K562 (cell line): ENCODE results near the gene CLIC5. TPM values are rescaled to one million over a fixed set of nuclear protein-coding genes. Genes with fewer than 3 reads are reported as not detected.

ENCODE experiments used
- CEBPG ChIP-seq, 3 experiments: fragments of 200-800 bp in 1 of 3; sonication (Bioruptor generic) in 1 of 3; sonication (generic) in 1 of 3; formaldehyde crosslinking in 1 of 3; IDR thresholded peaks in 2 of 3; conservative IDR thresholded peaks in 1 of 3; 2 replicates each; pipeline versions ENCODE4 v1.6.1 to v1.8.0; 2016 to 2022; ENCODE audit warnings: missing compliant biosample characterization in 2 of 3, missing genetic modification characterization in 2 of 3, mild to moderate bottlenecking in 1 of 3, missing genetic modification reagents in 1 of 3
- CHD4 ChIP-seq: fragments of 200-600 bp; sonication (generic); IDR thresholded peaks from 3 replicates; pipeline ENCODE4 v1.6.1; 2012; ENCODE audit warnings: low read depth, mild to moderate bottlenecking, mixed read lengths, low read length, inconsistent platforms; ENCODE audit not compliant: insufficient read depth, insufficient replicate concordance, poor library complexity, severe bottlenecking
- GMEB1 ChIP-seq: fragments of 250-450 bp; sonication (Bioruptor Pico); IDR thresholded peaks from 2 replicates; pipeline ENCODE4 v1.4.0; 2020; ENCODE audit warnings: mild to moderate bottlenecking
- LARP7 ChIP-seq: fragments of 450-650 bp; IDR thresholded peaks from 2 replicates; pipeline ENCODE4 v1.6.1; 2016
- MXI1 ChIP-seq: IDR thresholded peaks from 2 replicates; pipeline ENCODE4 v1.6.1; 2011; ENCODE audit warnings: low read depth, mild to moderate bottlenecking, improper control_type of control experiment, low read length
- NR2C2 ChIP-seq, 2 experiments: fragments of 200-800 bp in 1 of 2; sonication (Bioruptor generic) in 1 of 2; sonication (generic) in 1 of 2; formaldehyde crosslinking in 1 of 2; IDR thresholded peaks; 2 replicates each; pipeline versions ENCODE4 v1.6.1 to v1.8.0; 2016 to 2022; ENCODE audit warnings: mild to moderate bottlenecking in 1 of 2, missing compliant biosample characterization in 1 of 2, missing genetic modification characterization in 1 of 2, missing genetic modification reagents in 1 of 2
- NR2F6 ChIP-seq: fragments of 450-650 bp; formaldehyde crosslinking; IDR thresholded peaks from 2 replicates; pipeline ENCODE4 v1.4.0; 2020; ENCODE audit warnings: mild to moderate bottlenecking
- RAD21 ChIP-seq, 2 experiments: fragments of 250-450 bp in 1 of 2; fragments of 450-650 bp in 1 of 2; sonication (Bioruptor Pico) in 1 of 2; formaldehyde crosslinking in 1 of 2; IDR thresholded peaks in 1 of 2; conservative IDR thresholded peaks in 1 of 2; 2 replicates each; pipeline versions ENCODE4 v1.4.0 to v1.8.0; 2020 to 2022; ENCODE audit warnings: mild to moderate bottlenecking in 2 of 2, moderate library complexity in 1 of 2
- SMAD2 ChIP-seq: fragments of 150-350 bp; IDR thresholded peaks from 2 replicates; pipeline ENCODE4 v1.6.1; 2014; ENCODE audit warnings: low read depth, mild to moderate bottlenecking, low read length
- ZHX1 ChIP-seq: fragments of 150-350 bp; conservative IDR thresholded peaks from 2 replicates; pipeline ENCODE4 v1.6.1; 2014; ENCODE audit warnings: low read length
- ZNF639 ChIP-seq, 2 experiments: fragments of 200-800 bp in 1 of 2; sonication (Bioruptor generic) in 1 of 2; sonication (generic) in 1 of 2; formaldehyde crosslinking in 1 of 2; IDR thresholded peaks in 1 of 2; conservative IDR thresholded peaks in 1 of 2; 2 replicates each; pipeline versions ENCODE4 v1.5.0 to v1.6.1; 2016 to 2020; ENCODE audit warnings: missing compliant biosample characterization in 1 of 2, missing genetic modification characterization in 1 of 2, missing genetic modification reagents in 1 of 2
- polyA plus RNA-seq, 8 experiments: library from polyadenylated mRNA; depleted of rRNA in 4 of 8; stranded (reverse) in 5 of 8; unstranded in 3 of 8; fragments of >200 nt; fragmentation: Nextera tagmentation in 2 of 8; fragmentation: Illumina TruSeq in 1 of 8; extraction: Ambion mirVana in 2 of 8; extraction: Trizol in 1 of 8; gene quantifications; 2 replicates each; pipeline versions ENCODE4 v1.2.1 to v1.2.3, GENCODE V29; 2011 to 2014; ENCODE audit warnings: inconsistent platforms in 1 of 8, missing spikeins in 1 of 8
- total RNA-seq, 7 experiments: library from RNA; depleted of rRNA in 6 of 7; stranded (reverse); fragments of >200 nt in 6 of 7; fragmentation: Illumina TruSeq in 2 of 7; extraction: Trizol in 2 of 7; gene quantifications; 2 replicates each; pipeline versions ENCODE4 v1.2.1 to v1.2.3, GENCODE V29; 2011 to 2021; ENCODE audit warnings: low replicate concordance in 1 of 7

CLIC5 gene
- total and polyA plus RNA-seq, 9 of the 15 experiments (the other 6 are each of a cell fraction or from before 2014, with no cell fraction given), result 0.31 TPM; not detected in 8

- TF ChIP-seq ZHX1 (no peak), RAD21 (CRISPR knock-in tag; conservative IDR thresholded peaks at IDR 0.05 in 1 of 2, IDR thresholded peaks at IDR 0.05 in 1 of 2) (0 out of 4 replicates have a peak, but pooled peaks of 1 of the 2 experiments have one; percentile 4), CHD4 (no peak), LARP7 (no peak), NR2C2 (CRISPR knock-in tag; IDR thresholded peaks at IDR 0.05) (no peak), NR2C2 (tag; IDR thresholded peaks at IDR 0.05) (peak; percentile 48; the same call in 1 of the 2 replicates), NR2F6 (CRISPR knock-in tag) (no peak), ZNF639 (CRISPR knock-in tag; conservative IDR thresholded peaks at IDR 0.05 in 1 of 2, IDR thresholded peaks at IDR 0.05 in 1 of 2) (0 out of 4 replicates have a peak, but pooled peaks of 1 of the 2 experiments have one; percentile 50), SMAD2 (no peak), CEBPG (CRISPR knock-in tag; IDR thresholded peaks at IDR 0.05) (no peak), CEBPG (tag; conservative IDR thresholded peaks at IDR 0.05 in 1 of 2, IDR thresholded peaks at IDR 0.05 in 1 of 2) (peak in 1 of 2 experiments; percentile 49; a peak in 1 of 4 replicates), MXI1 (no peak), GMEB1 (no peak)
- TF ChIP-seq, all 486 proteins: peak for 10
Observed at GRCh38 chr6:45843848-45844521, 171.7 kb downstream of the CLIC5 start (continued).
